Upper lobe of right lung (tissue), 1 donor: Measurements from ENCODE around the gene TPX2. TPM values are rescaled to one million over a fixed set of nuclear protein-coding genes. Genes with fewer than 3 reads are reported as not detected.

ENCODE experiments used
- ATAC-seq: fragments of 200-7000 bp; cut with Tn5 transposase; one replicate; pipeline ENCODE4 v1.9.1; 2020; ENCODE audit warnings: mild to moderate bottlenecking, moderate library complexity
- DNase-seq: peaks from one replicate; pipeline ENCODE4 v3.0.0-alpha.2; 2020
- H3K27ac ChIP-seq: fragments of 200-600 bp; one replicate; pipeline ENCODE4 v1.8.0; 2022
- H3K27me3 ChIP-seq: fragments of 200-600 bp; one replicate; pipeline ENCODE4 v1.8.0; 2022; ENCODE audit warnings: mild to moderate bottlenecking
- H3K36me3 ChIP-seq: fragments of 200-600 bp; one replicate; pipeline ENCODE4 v1.8.0; 2022
- H3K4me1 ChIP-seq: fragments of 200-600 bp; one replicate; pipeline ENCODE4 v1.8.0; 2022
- H3K4me3 ChIP-seq: fragments of 200-600 bp; one replicate; pipeline ENCODE4 v1.8.0; 2022; ENCODE audit warnings: mild to moderate bottlenecking
- H3K9me3 ChIP-seq: fragments of 200-600 bp; one replicate; pipeline ENCODE4 v1.8.0; 2022
- intact Hi-C: fragments of 100-400 bp; cut with DNase I; formaldehyde crosslinking; loops from one replicate; pipeline ENCODE4 v1.11.0; 2022
- total RNA-seq: library from RNA; stranded (reverse); fragmentation: NEBNext Ultra II Directional; extraction: Animal tissue kit (Norgen Biotek cat#: 25700); gene quantifications from one replicate; pipeline ENCODE4 v1.2.1, GENCODE V29; 2021
- TF ChIP-seq, protein P1 (sequence below): fragments of 200-600 bp; IDR thresholded peaks from one replicate; pipeline ENCODE4 v1.8.0; 2022; ENCODE audit warnings: antibody characterized with exemption
- donor health status: DM: no; HTN: yes; CAD: no; lungs with severe emphysema.

The TPX2 gene
- total RNA-seq, 1 donor from 2014 or later, result 1.6 TPM

DNA sequence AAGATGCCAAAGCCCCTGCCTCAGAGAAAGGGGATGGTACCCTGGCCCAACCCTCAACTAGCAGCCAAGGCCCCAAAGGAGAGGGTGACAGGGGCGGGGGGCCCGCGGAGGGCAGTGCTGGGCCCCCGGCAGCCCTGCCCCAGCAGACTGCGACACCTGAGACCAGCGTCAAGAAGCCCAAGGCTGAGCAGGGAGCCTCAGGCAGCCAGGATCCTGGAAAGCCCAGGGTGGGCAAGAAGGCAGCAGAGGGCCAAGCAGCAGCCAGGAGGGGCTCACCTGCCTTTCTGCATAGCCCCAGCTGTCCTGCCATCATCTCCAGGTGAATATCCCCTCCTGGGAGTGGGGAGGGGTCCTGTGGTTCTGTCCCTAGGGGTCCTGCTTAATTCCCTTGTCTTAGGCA lies 81.1 kb downstream of the TPX2 start:
- Histone ChIP-seq H3K36me3 (no peaks in the 10 kb centered on the region), H3K9me3 (no peaks in the 10 kb centered on the region), H3K27me3 (no peaks in the 10 kb centered on the region), H3K4me3 (no peak overlapping the region), H3K4me1 (peaks cover 7% of the 10 kb centered on the region), H3K27ac (no peak overlapping the region)
- intact Hi-C loops, result no loop called here
- TF ChIP-seq, protein P1, sequence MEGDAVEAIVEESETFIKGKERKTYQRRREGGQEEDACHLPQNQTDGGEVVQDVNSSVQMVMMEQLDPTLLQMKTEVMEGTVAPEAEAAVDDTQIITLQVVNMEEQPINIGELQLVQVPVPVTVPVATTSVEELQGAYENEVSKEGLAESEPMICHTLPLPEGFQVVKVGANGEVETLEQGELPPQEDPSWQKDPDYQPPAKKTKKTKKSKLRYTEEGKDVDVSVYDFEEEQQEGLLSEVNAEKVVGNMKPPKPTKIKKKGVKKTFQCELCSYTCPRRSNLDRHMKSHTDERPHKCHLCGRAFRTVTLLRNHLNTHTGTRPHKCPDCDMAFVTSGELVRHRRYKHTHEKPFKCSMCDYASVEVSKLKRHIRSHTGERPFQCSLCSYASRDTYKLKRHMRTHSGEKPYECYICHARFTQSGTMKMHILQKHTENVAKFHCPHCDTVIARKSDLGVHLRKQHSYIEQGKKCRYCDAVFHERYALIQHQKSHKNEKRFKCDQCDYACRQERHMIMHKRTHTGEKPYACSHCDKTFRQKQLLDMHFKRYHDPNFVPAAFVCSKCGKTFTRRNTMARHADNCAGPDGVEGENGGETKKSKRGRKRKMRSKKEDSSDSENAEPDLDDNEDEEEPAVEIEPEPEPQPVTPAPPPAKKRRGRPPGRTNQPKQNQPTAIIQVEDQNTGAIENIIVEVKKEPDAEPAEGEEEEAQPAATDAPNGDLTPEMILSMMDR, result no peak
- DNase-seq (peak; percentile 41), ATAC-seq (no peak)

DNA sequence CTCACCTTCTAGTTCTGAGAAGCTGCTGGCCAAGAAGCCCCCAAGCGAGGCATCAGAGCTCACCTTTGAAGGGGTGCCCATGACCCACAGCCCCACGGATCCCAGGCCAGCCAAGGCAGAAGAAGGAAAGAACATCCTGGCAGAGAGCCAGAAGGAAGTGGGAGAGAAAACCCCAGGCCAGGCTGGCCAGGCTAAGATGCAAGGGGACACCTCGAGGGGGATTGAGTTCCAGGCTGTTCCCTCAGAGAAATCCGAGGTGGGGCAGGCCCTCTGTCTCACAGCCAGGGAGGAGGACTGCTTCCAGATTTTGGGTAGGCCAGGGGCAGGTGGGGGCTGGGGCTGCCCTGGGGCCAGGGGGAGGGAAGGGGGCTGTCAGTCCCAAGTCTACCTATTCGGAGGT lies 82.3 kb downstream of the TPX2 start:
- Histone ChIP-seq H3K9me3 (no peaks in the 10 kb centered on the region), H3K4me1 (peaks cover 4% of the 10 kb centered on the region), H3K4me3 (no peak overlapping the region), H3K27me3 (no peaks in the 10 kb centered on the region), H3K27ac (no peak overlapping the region), H3K36me3 (no peaks in the 10 kb centered on the region)
- ATAC-seq (no peak), DNase-seq (peak; percentile 47)
- intact Hi-C loops, result no loop called here
- TF ChIP-seq, protein P1, result no peak

DNA sequence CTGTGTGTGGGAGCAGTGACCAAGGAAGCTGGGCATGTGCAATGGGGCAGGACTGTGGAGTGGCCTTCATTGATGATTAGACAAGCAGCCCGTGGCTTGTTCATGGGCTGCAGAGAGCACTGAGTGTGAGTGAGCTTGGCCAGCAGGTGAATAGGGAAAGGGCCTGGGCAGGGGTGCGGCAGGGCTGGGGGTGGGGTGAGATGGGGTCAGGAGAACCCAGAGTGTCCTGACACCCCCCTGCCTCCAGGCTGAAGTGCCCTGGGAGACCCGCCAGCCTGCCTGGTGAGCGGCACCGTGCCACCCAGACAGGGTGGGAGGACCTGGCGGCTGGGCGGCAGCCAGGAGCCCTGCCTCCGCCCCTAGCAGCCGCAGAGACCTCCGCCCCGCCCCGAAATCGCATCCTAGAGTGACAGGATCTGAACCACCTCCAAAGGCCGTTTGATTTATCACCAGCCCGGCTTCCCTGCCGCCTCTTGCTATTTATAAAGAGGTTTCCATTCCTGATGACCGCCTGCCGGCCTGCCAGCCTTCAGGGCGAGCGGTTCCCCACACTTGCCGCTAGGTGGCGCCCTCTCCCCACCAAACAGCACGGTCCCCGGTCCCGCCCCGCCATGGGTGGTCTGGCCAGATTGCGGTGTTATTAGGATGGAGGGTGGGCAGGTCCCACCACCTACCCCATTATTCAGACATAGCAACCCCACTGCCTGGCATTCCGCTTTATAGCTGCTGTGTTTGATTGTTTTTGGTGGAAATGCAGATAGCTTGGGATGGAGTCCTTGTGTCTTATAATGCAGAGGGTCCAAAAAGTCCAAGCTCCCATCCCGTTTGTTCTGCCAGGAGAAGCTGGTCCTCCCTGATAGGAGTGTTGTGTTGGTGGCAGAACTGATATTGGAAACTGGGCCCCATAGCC lies 83.6 kb downstream of the TPX2 start:
- intact Hi-C loops, result no loop called here
- no peaks in the 10 kb centered on the region for H3K27me3 ChIP-seq
- H3K4me3 ChIP-seq, result no peak overlapping the region
- ATAC-seq (peak; percentile 88), DNase-seq (peak; percentile 91)
- H3K4me1 ChIP-seq, result peaks cover 4% of the 10 kb centered on the region
- no peak overlapping the region for H3K27ac ChIP-seq
- TF ChIP-seq, protein P1, result peak; percentile 99
- no peaks in the 10 kb centered on the region for H3K36me3 ChIP-seq
- no peaks in the 10 kb centered on the region for H3K9me3 ChIP-seq

DNA sequence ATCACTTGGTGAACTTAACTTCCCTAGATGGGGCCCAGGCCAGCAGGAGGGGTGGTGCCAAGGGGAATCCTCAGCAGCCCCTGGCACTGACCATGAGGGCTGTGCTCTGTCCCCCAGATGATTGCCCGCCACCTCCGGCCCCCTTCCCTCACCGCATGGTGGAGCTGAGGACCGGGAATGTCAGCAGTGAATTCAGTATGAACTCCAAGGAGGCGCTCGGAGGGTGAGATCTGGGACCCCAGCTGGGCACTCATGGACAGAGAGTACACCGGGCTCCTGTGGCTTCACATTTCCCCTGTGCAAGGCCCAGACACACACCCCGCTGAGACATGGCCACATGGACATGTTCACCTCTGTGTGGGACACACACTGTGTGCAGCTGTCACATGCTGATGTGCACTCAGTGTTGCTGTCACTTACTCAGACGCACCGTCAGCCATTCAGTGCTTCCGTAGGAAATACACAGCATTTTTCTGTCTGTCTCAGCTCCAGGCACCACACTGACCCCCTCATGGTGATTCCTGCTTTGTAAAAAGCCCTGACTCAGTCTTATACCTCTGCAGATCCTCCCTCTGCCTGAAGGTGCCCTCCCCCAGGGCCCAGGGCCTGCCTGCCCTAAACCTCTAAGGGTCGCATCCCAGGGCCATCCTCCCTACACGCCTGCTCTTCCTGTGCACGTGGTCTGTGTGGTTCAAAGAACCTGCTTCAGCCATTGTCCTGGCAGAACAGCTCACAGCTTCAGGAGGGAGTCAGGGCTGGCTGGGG lies 84.5 kb downstream of the TPX2 start:
- intact Hi-C loops, result no loop called here
- Histone ChIP-seq H3K9me3 (no peaks in the 10 kb centered on the region), H3K36me3 (no peaks in the 10 kb centered on the region), H3K4me1 (peaks cover 4% of the 10 kb centered on the region), H3K27ac (no peak overlapping the region), H3K4me3 (no peak overlapping the region), H3K27me3 (no peaks in the 10 kb centered on the region)
- DNase-seq (peak; percentile 53), ATAC-seq (no peak)
- TF ChIP-seq, protein P1, result no peak

DNA sequence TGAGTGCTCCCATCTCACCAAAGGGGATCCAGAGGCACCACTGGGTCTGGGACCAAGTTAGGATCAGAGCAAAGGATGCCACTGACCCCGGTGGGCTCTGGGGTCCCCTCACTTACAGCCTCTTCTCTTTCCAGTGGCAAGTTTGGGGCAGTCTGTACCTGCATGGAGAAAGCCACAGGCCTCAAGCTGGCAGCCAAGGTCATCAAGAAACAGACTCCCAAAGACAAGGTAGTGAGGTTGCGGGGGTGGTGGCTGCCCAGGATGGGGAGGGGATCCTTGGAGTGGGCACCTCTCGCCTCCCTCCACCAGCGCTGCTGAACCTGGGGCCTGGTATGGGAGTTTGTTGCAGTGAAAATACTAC lies 85.0 kb downstream of the TPX2 start:
- intact Hi-C loops, result no loop called here
- peak; percentile 52 for DNase-seq
- Histone ChIP-seq H3K9me3 (no peaks in the 10 kb centered on the region), H3K4me1 (peaks cover 4% of the 10 kb centered on the region), H3K27ac (no peak overlapping the region), H3K36me3 (no peaks in the 10 kb centered on the region), H3K27me3 (no peaks in the 10 kb centered on the region), H3K4me3 (no peak overlapping the region)
- TF ChIP-seq, protein P1, result no peak
- ATAC-seq, result no peak
